Coronary artery (tissue), 2 donors: Measurements from ENCODE around the gene ZNF618.

ENCODE experiments used
- DNase-seq: peaks from one replicate; pipeline ENCODE4 v3.0.0-alpha.2; 2017; ENCODE audit warnings: low spot score
- H3K27ac ChIP-seq, 2 donors: fragments of 200-600 bp; sonication (generic); one replicate each; pipeline ENCODE4 v1.5.1; 2016 to 2019
- H3K4me3 ChIP-seq: fragments of 200-600 bp; sonication (generic); 2 replicates; pipeline ENCODE4 v1.5.1; 2016; ENCODE audit warnings: mild to moderate bottlenecking, moderate library complexity
- TF ChIP-seq, protein P1 (sequence below): fragments of 200-600 bp; sonication (generic); IDR thresholded peaks from one replicate; pipeline ENCODE4 v1.5.1; 2019; ENCODE audit warnings: antibody characterized with exemption

Gene ZNF618

DNA sequence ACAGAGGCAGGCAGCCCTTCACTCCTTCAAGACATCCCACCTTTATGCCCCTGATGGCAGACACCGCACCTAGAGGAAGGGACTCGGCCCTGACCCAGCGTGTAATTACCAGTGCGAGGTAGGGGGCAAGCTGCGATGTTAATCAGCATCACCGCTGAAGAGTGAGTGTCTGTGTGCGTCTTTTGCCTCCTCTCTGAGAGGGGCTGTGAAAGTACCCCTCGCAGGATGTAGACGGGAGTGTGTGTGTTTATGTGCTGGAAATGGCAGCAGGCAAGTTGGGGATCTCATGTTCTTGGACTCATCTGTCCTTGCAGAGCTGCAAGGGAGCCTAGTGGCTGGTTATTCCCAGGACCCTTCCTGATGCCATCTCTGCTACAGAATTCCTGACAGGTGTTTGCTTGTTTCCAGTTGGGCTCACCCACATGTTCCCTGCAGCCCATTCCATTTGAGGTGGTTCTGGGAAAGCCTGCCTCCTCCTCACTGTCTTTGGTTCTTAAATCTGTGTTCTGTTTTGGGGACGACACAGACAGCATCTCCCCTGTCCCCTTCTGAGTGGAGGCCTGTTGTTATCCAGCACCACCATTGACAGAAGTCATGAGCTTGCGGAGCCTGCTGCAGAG, 70.5 kb downstream of the ZNF618 start:
- TF ChIP-seq, protein P1, sequence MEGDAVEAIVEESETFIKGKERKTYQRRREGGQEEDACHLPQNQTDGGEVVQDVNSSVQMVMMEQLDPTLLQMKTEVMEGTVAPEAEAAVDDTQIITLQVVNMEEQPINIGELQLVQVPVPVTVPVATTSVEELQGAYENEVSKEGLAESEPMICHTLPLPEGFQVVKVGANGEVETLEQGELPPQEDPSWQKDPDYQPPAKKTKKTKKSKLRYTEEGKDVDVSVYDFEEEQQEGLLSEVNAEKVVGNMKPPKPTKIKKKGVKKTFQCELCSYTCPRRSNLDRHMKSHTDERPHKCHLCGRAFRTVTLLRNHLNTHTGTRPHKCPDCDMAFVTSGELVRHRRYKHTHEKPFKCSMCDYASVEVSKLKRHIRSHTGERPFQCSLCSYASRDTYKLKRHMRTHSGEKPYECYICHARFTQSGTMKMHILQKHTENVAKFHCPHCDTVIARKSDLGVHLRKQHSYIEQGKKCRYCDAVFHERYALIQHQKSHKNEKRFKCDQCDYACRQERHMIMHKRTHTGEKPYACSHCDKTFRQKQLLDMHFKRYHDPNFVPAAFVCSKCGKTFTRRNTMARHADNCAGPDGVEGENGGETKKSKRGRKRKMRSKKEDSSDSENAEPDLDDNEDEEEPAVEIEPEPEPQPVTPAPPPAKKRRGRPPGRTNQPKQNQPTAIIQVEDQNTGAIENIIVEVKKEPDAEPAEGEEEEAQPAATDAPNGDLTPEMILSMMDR: no peak
- peak; percentile 53 for DNase-seq
- Histone ChIP-seq H3K27ac (no peak overlapping the region), H3K4me3 (no peak overlapping the region)

DNA sequence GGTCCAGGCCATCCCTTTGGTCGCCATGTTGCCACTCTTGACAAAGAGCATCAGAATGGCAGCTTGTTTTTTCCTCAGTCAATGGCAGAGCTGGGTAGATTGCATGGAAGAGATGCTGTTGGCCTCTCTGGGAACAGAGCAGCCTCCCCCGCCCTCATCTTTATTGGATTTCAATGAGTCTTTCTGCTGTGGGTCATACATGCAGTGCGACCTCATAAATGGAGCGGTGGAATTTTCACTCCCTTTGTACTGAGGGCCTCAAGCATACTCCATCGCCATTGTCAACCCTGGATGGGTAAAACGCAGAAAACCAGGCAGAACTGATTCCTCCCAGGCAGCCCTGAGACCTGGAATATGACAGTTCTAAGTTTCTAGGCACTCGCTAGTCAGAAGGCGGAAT, 71.8 kb downstream of the ZNF618 start:
- peak; percentile 12 for DNase-seq
- TF ChIP-seq, protein P1: no peak
- H3K27ac ChIP-seq: no peak overlapping the region
- no peak overlapping the region for H3K4me3 ChIP-seq

DNA sequence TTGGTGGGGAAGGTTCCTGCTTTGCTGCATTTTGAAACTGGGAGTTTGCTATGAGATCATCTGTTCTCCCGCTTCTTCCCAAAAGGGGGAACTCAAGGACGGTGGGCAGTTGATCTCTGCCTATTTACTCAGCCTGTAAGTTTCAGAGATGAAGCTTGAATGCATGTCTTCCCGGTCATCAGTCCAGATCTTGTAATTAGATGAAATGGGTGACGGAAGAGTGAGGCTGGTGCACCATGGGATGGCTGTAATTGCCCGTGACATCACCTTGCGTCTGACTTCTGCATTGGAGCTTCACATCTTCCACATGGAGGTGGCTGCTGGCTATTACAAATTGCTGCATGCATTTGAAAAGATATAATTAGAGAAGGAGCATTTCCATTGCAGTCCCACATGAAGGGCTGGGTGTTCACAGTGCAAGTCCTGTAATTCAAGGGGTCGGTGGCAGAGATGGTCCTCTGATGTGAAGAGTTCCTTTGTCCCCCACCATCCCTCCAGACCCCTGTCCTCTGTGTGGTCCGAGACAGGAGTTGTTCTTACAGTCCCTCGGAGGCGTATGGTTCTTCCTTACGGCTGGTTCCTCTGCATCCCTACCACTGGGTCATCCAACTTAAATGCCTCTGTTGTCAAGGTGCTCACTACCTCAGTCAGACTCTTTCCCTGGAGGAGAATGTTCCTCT, 72.9 kb downstream of the ZNF618 start:
- TF ChIP-seq, protein P1: no peak
- Histone ChIP-seq H3K4me3 (no peak overlapping the region), H3K27ac (no peak overlapping the region)
- peak; percentile 21 for DNase-seq

DNA sequence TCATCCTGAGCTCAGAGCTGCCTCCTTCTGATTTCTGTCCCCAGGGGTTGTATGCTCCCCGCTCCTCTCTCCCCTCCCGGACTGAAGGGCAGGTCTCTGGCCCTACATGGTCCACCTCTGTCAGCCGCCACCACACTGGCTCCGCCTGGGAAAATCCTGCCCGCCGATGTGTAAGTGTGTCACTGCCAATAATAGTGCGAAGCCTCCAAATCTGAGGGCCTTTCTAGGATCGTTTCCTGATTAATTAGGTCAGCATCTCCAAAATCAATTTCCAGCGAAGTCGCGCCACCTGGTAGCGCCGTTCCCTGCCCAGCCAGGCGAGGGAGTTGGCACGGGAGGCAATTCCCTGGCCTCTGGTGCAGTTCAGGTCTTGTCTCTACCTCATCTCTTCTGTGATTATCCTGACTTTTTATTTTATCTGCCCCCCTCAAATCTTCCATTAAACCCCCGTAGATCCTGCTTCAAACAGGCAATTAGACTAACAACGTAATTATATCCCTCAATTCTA, 73.5 kb downstream of the ZNF618 start:
- Histone ChIP-seq H3K27ac (no peak overlapping the region), H3K4me3 (no peak overlapping the region)
- DNase-seq: peak; percentile 56
- TF ChIP-seq, protein P1: no peak

DNA sequence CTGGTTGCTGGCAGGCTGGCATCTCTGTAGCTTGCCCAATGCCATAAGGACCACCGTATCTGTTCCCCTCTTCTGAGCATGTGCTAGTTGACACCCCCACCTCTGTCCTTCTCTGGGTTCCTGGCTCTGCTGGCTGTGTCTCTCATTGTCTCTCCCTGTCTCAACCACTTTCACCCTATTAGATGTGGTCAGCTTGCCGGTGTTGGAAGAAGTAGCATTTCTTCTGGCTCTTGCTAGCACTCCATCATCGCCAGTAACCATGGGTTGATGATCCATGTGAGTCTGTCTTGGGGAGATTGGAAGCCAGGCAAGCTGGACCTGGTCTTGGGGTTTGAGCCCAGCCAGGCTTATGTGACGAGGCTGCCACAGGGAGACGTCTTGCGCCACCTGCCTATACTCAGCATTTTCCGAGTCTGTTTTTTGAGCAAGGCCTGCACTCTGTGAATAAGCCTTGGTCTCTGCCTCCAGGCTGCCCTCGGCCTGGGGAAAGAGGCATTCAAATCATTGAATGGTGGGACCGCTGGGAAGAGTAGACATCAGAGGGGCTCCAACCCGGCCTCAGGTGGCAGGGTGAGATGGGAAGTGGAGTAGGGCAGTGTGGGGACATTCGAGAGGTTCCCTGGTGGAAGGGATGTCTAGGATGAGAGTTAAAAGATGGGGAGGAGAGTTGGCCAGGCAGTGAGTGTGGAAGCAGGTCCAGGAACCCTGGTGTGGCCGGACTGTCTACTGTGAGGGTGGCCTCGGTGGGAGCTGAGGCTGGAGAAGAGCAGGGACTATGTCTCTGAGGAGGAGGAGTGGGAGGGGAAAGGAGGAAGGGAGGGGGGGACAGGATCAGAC, 74.3 kb downstream of the ZNF618 start:
- DNase-seq: peak; percentile 64
- Histone ChIP-seq H3K4me3 (no peak overlapping the region), H3K27ac (no peak overlapping the region)
- TF ChIP-seq, protein P1: no peak

DNA sequence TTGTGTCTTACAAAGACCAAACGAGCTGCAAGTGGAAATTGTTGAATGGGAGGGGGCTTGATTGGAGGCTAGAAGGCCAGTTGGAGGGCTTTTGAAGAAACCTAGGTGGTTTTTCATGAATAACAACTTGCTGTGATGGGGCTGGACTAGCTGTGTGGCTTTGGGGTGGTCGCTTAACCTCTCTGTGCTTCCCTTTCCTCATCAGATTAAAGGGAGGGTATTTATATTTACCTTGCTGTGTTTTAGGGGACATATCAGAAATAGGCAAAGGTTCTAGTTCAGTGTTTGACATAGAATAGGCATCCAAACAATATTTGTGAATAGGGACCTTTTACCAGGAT, 74.9 kb downstream of the ZNF618 start:
- DNase-seq: no peak
- TF ChIP-seq, protein P1: no peak
- H3K4me3 ChIP-seq: no peak overlapping the region
- no peak overlapping the region for H3K27ac ChIP-seq
